ENCODE results near the gene BTG4.

- TF ChIP-seq CTCF (IDR thresholded peaks at IDR 0.05), result no peak
- no peak for TF ChIP-seq POLR2A (IDR thresholded peaks at IDR 0.05)
These were observed 43.0 kb downstream of the BTG4 start for GRCh38 chr11:111469200-111469599.

Measured in thyroid gland (tissue), 4 donors.